Thoracic aorta (tissue), 2 donors: ENCODE measurements around the gene TLR6. TPM values are rescaled to one million over a fixed set of nuclear protein-coding genes. Genes with fewer than 3 reads are reported as not detected.

Source experiments
- ATAC-seq: fragments of 150-250 bp; one replicate; pipeline ENCODE4 v1.8.0; 2017; ENCODE audit warnings: low read depth; ENCODE audit not compliant: insufficient number of reproducible peaks, low FRiP score
- DNase-seq: peaks from one replicate; pipeline ENCODE4 v3.0.0-alpha.2; 2020; ENCODE audit warnings: low spot score
- H3K27ac ChIP-seq, 2 donors: fragments of 200-600 bp; sonication (generic); 1 replicate in 1 of 2; 2 replicates in 1 of 2; pipeline ENCODE4 v1.5.1; 2016; ENCODE audit warnings: mild to moderate bottlenecking in 2 of 2, moderate library complexity in 2 of 2
- H3K27me3 ChIP-seq: fragments of 200-600 bp; sonication (generic); replicated peaks from 2 replicates; pipeline ENCODE4 v1.6.0; 2016; ENCODE audit warnings: mild to moderate bottlenecking; ENCODE audit not compliant: insufficient read depth
- H3K36me3 ChIP-seq: fragments of 200-600 bp; sonication (generic); one replicate; pipeline ENCODE4 v1.5.1; 2016
- H3K4me1 ChIP-seq, 2 donors: fragments of 200-600 bp; sonication (generic); 1 replicate in 1 of 2; 2 replicates in 1 of 2; pipeline versions ENCODE4 v1.5.1 to v1.6.0; 2016; ENCODE audit warnings: low read depth in 2 of 2, mild to moderate bottlenecking in 1 of 2; ENCODE audit not compliant: control insufficient read depth in 1 of 2
- H3K4me3 ChIP-seq: fragments of 200-600 bp; sonication (generic); 2 replicates; pipeline ENCODE4 v1.5.1; 2016; ENCODE audit warnings: mild to moderate bottlenecking
- H3K9me3 ChIP-seq: fragments of 200-600 bp; sonication (generic); 2 replicates; pipeline ENCODE4 v1.5.1; 2016
- CTCF ChIP-seq: fragments of 200-600 bp; sonication (generic); IDR thresholded peaks from one replicate; pipeline ENCODE4 v1.5.1; 2019; ENCODE audit warnings: antibody characterized with exemption
- total RNA-seq, 2 donors: library from RNA; depleted of rRNA; stranded (reverse); fragments of >200 nt; gene quantifications; one replicate each; pipeline versions ENCODE4 v1.1.0 to v1.2.3, GENCODE V29; 2016

The TLR6 gene
- total RNA-seq, 2 donors from 2014 or later: 1.8 to 3.5 TPM

GRCh38 chr4:38775326-38775725, 81.3 kb downstream of the TLR6 start:
- H3K36me3 ChIP-seq: no peaks in the 10 kb centered on the region
- no peak for TF ChIP-seq CTCF
- H3K4me1 ChIP-seq: no peaks in the 10 kb centered on the region
- no peak for DNase-seq
- ATAC-seq: no peak
- H3K9me3 ChIP-seq: no peaks in the 10 kb centered on the region
- H3K27ac ChIP-seq: no peak overlapping the region
- no peaks in the 10 kb centered on the region for H3K27me3 ChIP-seq
- no peak overlapping the region for H3K4me3 ChIP-seq

- ATAC-seq: no peak
- no peak for TF ChIP-seq CTCF
Measured at GRCh38 chr4:38774181-38774955, 82.2 kb downstream of the TLR6 start.

More at GRCh38 chr4:38774181-38774955, 82.2 kb downstream of the TLR6 start:
- Histone ChIP-seq H3K27ac (no peak overlapping the region), H3K27me3 (no peaks in the 10 kb centered on the region), H3K36me3 (no peaks in the 10 kb centered on the region), H3K4me1 (no peaks in the 10 kb centered on the region), H3K9me3 (no peaks in the 10 kb centered on the region), H3K4me3 (no peak overlapping the region)
- DNase-seq: no peak

Other genes starting within 250 kb of the TLR6 start
- gene KLF3, start 192.6 kb downstream of the TLR6 start, total RNA-seq: 10 to 100 TPM; 45.8 to 53.4 TPM
- gene TLR10, start 73.8 kb downstream of the TLR6 start, total RNA-seq: under 1 TPM; 0.28 to 0.81 TPM
- 10 to 100 TPM; 16.1 to 36.3 TPM for gene TLR1, start 52.0 kb downstream of the TLR6 start, total RNA-seq
- gene FAM114A1, start 11.0 kb upstream of the TLR6 start, total RNA-seq: 100 to 1,000 TPM; 148 to 180 TPM
- gene TMEM156, start 175.6 kb upstream of the TLR6 start, total RNA-seq: not detected
- gene KLHL5, start 205.4 kb upstream of the TLR6 start, total RNA-seq: 10 to 100 TPM; 21.0 to 29.6 TPM